GM21515 (cell line): ENCODE measurements around the gene AQP12A.
"Not testable (repeated sequence)": the region's sequence is repeated elsewhere in the genome, so short reads cannot be mapped to it uniquely, and the experiment has no call there.

Experiments
- ATAC-seq: cut with Tn5 transposase; IDR thresholded peaks from one replicate; pipeline ENCODE4 v1.9.1; 2021; ENCODE audit not compliant: unreplicated experiment

The AQP12A gene

GRCh38 chr2:240687741-240688552 is 3.7 kb upstream of the AQP12A start:
- ATAC-seq = no peak

DNA sequence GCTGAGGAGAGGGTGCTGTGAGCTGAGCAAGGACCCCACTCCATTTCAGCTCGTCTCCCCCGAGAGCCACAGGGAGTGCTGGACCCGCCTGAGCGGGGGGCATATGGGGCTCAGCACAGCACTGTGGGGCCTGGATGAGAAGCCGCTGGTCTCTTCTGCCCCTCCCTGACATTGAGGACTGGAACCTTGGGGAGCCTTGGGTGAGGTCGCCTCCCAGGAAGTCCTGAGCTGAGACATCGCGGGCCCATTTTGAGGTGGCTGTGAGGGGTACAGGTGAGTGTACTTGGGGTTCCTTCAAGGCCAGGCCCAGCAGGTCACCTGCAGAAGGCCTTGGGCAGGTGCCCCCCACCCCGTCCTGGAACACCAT is 3.1 kb upstream of the AQP12A start:
- no peak for ATAC-seq

DNA sequence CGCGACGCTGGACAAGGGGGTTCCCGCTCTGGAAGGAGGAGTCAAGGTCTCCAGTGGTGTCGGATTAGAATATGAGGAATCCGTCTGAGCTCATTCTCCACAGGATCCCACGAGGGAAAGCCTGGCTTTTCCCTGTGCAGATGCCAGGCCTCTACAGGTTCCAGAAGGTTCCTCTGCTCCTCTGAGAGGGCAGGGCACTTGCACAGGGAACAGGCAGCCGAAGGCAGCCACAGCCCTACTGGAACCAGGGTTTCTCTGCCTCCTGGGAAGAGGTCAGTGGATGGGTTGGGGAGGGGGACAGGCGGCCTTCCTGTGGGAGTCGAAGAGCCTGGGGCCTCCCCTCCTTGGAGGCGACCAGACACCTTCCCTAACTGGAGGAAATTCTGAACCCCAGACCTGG is 1.7 kb upstream of the AQP12A start:
- ATAC-seq = no peak

- not testable (repeated sequence) for ATAC-seq
These were observed 1.1 kb upstream of the AQP12A start for GRCh38 chr2:240690421-240691074.

- ATAC-seq = not testable (repeated sequence)
These were observed 615 bp upstream of the AQP12A start for GRCh38 chr2:240691075-240691427.

- ATAC-seq = not testable (repeated sequence)
These were observed 1.2 kb downstream of the AQP12A start for GRCh38 chr2:240692583-240693561.

DNA sequence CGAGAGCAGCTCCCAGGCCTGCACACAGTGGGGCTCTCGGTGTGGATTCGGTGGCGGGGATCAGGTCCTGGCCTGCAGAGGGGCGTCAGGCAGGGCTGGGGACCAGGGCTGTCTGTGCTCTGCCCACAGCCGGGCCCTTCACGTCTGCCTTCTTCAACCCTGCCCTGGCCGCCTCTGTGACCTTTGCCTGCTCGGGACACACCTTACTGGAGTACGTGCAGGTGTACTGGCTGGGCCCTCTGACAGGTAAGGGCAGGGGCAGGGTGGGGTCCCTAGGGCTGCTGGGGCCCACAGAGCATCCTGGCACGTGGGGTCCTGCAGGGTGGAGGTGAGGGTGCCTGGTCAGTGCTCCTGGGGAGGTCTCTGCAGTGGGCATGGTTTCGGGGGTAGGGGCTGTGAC is 2.6 kb downstream of the AQP12A start:
- ATAC-seq = not testable (repeated sequence)

GRCh38 chr2:240695593-240695992 is 3.9 kb downstream of the AQP12A start:
- not testable (repeated sequence) for ATAC-seq

GRCh38 chr2:240696469-240696868 is 4.8 kb downstream of the AQP12A start:
- ATAC-seq = not testable (repeated sequence)

DNA sequence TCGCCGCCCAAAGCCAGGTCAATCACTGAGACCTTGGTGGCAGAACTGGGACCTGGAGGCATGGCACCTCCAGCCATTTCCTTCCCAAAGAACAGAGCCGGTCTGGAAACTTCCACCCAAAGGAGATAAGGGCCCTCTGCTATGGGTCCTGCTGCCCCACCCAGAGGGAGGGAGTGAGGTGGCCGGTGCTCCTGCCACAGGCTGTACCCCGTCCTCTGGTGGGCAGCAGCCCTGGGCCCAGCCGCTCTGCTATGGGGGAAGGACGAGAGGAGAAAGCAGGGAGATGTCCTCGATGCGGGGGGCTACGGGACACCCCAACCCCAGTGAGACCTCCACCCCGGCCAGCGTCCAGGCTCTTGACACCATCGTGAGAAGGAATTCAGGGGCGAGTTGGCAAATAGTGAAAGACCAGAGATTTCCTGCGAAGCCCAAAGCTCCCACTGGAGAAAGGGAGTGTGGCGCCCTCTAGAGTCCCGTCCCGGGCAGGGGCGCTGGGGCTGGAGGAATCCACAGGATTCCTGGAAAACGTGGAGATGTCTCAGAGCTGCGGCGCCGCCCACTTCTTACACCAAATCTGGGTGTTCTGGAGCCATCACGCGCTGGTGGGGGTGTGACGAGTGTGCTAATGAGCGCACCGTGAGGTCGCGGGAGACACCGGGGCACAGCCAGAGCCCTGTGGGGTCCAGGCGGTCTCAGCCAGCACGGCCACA is 7.3 kb downstream of the AQP12A start:
- ATAC-seq = not testable (repeated sequence)

DNA sequence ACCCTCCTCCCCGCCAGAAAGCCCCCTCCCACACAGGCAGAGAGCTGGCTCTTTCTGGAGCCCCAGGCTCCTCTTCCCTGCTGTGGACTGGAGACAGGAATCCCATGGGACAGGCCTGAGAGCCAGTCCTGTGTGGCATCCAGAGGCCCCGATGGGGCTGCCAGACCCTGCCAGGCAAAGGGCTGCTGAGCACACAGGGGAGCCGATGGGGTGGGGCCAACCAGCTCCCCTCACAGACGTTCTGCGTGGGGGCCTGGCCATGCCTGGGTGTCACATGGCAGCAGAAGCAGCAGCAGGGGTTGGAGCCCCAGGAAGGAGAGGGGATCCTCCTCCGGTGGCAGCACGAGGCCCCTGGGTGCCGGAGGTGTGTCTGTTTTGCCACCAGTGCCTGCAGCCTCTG is 8.2 kb downstream of the AQP12A start:
- ATAC-seq = not testable (repeated sequence)

- ATAC-seq = not testable (repeated sequence)
These were observed 8.9 kb downstream of the AQP12A start for GRCh38 chr2:240700616-240701015.

DNA sequence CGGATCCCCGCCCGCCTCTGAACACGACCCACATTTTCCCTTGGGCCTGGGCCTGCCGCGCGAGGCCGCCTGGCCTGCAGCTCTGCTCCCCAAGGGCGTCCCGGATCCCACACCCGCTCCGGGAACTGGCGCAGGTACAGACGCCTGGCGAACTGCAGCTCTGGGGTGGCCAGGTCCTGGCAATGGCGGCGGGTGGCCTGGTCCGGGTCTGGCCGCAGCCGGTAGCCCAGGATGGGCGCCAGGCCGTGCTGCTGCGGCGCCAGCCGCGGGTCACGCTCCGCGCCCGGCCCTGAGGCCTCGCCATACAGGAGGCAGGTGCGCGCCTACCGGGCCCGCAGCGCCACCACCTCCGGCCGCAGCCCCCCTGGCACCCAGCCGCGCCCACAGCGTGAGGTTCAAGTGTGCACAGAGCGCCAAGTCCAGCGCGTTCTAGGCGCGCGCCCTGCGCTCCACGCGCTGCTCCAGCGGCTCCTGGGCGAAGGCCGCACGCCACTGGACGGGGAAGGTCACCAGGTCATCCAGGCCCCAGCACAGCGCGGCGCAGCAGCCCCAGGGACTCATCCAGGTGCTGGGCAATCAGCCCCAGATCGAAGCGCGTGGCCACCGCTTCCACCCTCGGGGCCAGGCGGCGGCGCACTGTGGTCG is 9.5 kb downstream of the AQP12A start:
- no peak for ATAC-seq

DNA sequence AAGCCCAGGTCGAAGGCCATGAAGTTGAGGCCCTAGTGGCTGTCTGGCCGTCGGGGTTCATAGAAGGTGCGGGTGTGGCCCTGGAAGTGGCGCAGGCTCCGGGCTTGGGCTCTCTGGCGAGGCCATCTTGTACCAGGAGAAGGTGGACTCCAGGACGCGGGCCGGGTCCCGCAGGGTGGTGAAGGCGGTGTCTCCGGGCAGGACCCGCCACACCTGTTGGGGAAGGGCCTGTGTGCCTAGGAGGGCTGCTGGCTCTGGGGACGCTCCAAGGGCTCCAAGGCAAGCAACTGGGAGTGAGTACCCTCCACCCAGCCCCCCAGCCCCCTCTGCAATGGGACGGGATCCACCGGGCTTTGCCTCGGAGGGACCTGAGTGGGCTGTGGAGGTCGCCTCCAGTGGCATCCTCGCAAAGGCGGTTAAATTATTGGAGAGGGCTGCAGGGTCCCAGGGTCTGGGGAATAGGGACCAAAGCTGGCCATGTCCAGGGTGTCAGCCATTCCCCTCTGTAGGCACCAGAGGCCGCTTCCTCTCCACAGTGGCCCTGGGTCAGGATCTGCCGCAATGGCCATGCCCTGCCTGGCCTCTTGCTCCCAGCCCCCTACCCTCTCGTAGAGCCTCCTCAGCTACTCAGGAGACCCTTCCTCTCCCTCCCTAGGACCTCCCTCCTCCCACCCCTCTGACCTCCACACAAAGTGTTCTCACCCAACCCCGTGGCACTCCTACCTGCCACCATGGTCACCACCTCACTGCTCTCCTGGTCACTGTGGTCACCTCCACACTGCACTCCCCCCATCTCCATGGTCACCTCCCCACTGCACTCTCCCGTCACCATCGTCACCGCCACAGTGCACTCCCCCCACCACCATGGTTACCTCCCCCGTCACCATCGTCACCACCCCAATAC is 10.3 kb downstream of the AQP12A start:
- no peak for ATAC-seq

DNA sequence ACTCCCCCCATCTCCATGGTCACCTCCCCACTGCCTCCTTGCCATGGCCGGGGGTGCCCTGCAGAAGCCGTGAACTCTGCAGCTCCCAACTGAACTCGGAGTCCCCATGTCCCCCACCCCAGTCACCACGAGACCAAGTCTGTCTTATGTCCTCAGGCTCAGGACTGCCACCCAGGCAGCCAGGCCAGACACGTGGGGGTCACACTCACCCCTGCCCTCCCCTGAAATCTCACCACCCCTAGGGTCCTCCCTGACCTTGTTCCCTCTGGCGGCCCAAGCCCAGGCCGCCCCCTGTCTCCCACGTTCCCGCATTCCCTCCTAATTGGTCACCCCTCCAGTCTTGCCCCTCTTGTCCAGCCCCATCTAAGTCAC is 11.0 kb downstream of the AQP12A start:
- no peak for ATAC-seq

DNA sequence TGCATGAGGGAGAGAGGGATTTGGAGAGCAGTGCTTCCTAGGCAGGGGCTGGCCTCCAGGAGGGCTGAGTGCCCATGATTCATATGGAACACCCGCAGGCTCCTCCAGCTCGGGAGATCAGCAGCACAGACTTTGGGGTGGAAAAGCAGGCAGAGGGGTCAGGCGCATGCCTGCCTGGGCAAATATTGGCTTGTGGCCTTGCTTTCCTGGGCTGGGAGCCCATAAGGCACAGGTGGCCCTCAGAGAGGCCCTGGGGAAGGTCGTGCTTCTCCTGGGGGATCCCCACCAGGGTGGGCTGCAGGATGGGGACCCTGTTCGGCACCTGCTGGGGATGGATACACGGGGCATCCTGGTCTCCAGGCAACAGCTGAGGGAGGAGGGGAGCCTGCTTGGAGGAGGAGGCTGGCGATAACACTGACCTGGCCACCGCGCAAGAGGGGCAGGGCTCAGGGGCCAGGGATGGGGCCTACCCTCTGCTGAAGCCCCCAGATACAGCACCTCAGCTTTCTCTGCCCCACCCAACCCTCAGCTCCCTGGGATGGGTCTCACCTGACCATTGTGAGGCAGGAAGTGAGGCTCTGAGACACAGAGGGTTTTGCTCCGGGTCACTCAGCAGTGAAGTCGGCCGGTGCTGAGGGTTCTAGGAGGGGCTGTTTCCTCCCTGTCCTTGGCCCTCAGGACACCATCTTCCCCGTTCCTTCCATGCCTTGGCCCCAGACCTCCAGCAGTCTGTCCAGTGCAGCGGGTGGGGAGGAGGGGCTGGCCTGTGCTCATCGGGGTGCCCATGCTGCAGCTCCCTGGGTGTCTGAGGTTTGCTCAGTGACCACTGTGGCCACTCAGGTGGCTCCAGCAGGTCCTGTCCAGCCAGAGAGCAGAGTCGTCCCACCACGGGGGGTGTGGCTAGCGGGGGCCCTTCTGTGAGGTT is 12.0 kb downstream of the AQP12A start:
- ATAC-seq = no peak

DNA sequence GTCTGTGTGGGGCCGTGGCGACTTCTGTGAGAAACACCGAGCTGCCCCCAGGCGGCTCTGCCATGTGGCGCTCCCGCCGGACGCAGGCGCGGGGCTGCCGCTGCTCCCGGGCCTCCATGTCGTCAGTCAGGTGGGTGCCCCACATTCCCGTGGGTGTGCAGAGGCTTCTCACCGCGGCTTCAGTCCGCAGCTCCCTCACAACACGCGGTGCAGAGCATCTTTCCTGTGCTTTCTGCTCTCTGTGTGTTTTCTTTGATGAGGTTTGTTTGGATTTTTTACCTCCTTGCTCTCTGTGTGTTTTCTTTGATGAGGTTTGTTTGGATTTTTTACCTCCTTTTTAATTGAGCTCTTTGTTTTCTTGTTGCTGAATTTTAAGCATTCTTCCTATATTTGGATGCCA is 13.0 kb downstream of the AQP12A start:
- ATAC-seq = no peak

- ATAC-seq = no peak
These were observed 13.6 kb downstream of the AQP12A start for GRCh38 chr2:240705204-240705791.
